ENCODE data around the gene CBX2.

Gene CBX2

GRCh38 chr17:79831265-79832217, 53.6 kb downstream of the CBX2 start:
- DNase-seq, result no peak

- no peak for DNase-seq
These were observed 54.5 kb downstream of the CBX2 start for GRCh38 chr17:79832218-79833109.

GRCh38 chr17:79833110-79833450, 55.1 kb downstream of the CBX2 start:
- no peak for DNase-seq

- no peak for DNase-seq
These were observed 56.0 kb downstream of the CBX2 start for GRCh38 chr17:79833744-79834564.

- DNase-seq, result peak; percentile 84
These were observed 56.9 kb downstream of the CBX2 start for GRCh38 chr17:79834565-79835469.

GRCh38 chr17:79835470-79835899, 57.5 kb downstream of the CBX2 start:
- no peak for DNase-seq

- DNase-seq, result no peak
These were observed 58.1 kb downstream of the CBX2 start for GRCh38 chr17:79835953-79836509.

- no peak for DNase-seq
These were observed 58.6 kb downstream of the CBX2 start for GRCh38 chr17:79836510-79836971.

- peak; percentile 70 for DNase-seq
These were observed 59.3 kb downstream of the CBX2 start for GRCh38 chr17:79836972-79837887.
